CMK (cell line): ENCODE results near the gene ARFGEF3.

Experiments used
- DNase-seq: peaks from one replicate; pipeline ENCODE4 v3.0.0-alpha.2; 2010; ENCODE audit warnings: low read depth

ARFGEF3 gene

DNA sequence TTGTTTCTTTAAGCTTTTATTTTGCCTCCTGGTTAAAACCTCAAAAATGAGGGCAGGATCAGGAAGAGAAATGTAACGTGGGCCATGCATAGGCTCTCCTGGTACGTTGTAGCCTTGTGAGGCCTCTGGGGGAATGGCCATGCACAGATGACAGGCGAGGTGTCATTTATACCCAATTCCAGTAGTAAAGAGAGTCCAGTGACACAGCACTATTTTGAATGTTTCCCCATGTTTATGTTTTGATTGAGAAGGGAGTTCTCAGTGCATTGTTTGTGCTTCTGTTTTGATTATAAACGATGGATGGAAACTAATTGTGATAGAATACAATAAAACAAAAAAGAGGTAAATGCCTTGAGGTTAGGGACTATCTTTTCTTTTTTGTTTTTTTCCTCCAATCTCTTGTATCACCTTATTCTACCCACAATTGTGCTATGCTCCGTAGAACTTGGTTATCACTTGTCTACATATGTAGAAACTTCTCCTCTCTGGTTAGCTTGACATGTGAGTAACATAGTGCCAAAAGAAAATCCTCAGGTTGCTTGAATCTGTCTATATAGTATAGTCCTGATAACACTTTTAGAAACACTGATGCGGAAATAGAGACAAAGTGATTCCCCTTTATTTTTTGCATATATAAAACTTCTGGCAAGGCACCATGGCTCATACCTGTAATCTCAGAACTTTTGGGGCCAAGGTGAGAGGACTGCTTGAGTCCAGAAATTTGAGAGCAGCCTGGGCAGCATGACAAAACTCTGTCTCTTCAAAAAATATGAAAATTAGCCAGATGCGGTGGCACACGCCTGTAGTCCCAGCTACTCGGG lies 209.1 kb downstream of the ARFGEF3 start:
- no peak for DNase-seq

DNA sequence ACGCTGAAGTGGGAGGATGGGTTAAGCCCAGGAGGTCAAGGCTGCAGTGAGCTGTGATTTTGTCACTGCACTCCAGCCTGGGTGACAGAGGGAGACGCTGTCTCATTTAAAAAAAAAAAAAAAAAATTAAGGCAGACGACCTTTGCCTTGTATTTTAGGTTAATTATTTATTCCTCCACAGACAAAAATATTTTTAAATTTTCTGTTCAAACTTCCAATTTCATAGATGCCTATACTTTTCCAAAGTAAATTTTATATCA lies 209.6 kb downstream of the ARFGEF3 start:
- no peak for DNase-seq

DNA sequence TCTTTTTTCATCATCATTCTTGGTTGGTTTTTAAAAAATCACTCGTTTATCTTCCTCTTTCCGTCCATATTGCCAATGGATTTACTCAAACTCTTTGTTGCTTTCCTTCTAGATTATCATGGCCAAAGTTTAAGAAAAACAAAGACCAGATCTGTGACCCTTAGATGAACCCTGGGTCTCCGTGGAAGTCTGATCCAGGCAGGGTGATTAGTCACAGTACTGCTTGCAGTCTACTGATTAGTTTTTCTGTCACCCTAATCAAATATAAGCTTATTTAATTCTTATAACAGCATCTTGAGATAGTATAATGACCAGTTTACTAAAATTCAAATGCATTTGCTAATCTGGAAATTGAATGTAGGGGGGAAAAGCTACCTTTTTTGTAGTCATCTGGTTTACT lies 210.0 kb downstream of the ARFGEF3 start:
- no peak for DNase-seq

DNA sequence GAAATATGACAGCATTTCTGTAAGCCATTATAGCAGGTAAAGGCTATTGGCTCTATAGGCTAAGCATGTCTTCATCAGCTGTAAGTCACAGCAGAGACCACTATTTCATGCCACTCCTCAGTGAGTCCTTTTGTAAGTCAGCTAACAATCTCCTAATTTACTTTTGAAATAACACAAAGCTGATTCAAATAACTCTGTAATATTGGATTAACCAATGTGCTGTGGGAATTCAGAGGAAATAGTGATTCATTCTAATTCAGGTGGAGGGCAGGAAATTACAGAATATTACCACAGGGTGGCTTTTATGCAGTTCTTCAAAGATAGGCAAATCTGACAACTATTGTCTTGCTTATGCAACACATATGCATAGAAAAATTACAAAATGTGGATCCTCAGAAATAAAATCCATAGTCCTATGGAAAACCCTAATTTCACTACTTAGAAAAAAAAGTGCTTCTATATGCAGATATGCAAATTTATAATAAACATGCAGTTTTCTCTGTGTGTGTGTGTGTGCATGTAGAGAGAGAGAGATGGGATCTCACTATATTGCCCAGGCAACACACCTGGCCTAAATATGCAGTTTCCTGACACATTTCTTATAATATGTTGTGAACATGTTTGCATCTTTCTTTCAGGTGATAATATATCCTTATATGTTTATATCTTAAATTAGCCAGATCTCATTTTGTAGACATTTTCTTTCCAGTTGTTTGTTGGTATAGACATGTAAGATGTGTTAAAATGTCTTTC lies 211.1 kb downstream of the ARFGEF3 start:
- no peak for DNase-seq

DNA sequence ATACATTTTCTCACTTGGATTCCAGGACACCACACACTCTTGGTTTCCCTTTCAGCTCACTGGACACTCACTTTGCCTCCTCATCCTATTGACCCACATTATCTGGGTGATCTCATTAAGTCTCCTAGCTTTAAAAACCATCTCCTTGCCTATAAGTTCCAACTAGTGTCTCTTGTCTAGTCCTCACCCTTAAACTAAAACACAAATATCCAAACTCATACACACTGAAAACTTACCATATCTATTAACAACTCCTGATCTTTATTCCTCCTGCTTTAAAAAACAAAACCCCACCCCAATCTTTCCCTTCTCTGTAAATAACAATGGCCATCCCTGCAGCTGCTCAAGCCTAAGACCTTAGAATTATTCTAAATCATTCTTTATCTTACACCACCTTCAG lies 212.5 kb downstream of the ARFGEF3 start:
- no peak for DNase-seq

DNA sequence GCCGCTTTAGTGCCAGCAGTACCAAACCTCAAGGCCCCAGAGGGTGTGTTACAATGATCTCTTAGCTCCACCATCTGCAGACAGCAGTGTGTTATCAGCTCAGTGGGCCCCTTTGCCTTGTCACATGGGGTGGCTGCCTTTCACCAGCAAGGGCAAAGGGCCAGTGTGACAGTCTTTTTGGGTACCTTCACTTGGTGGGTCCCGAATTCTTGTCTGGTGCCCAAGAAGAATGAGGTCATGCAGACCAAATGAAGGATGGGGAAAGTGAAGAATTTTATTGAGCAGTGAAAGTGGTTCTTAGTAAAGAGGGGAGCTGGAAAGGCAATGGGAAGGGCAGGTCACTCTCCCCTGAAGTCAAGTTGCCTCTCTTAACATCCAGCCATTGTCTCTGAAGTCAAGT lies 213.1 kb downstream of the ARFGEF3 start:
- no peak for DNase-seq

DNA sequence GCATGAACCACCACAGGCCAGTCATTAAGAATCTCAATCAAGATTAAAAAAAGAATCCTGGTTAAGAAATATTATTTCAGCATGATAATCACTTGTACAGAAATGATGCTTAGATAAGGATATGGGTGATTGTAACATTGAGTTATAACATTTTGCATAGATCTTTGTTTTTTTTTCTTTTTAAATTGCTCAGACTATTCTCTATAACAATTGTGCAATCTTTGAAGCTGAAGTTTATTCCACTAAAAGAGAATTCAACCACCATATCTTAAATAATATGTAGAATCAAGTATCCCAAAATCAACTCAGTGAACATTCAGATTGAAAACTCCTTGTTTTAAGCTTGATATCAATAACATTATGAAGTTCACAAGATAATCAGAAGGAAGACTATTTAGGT lies 215.3 kb downstream of the ARFGEF3 start:
- no peak for DNase-seq

DNA sequence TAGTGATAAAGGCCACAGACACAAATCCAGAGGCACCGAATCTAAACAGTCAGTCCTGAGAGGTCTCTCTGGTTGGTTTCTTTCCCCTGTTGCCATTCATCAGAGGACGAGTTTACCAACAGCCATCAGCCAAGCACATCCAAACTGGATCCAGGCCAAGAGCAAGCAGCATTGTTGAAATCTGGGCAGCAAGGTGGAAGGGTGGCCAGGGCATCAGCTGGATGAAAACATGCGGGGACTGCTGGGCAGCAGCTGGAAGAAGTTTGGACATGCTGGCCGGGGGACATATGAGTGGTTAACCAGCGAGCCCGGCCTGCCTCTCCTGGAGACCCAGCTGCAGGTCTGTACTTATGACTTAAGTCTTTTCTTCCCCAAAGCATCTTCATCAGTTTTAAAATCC lies 216.1 kb downstream of the ARFGEF3 start, which contains the start of gene SMIM28:
TSS of gene SMIM28 (plus strand) at position 62 of the 400 bp plus-strand sequence. CDS start at position 230, 168 bp downstream.
- DNase-seq = no peak

DNA sequence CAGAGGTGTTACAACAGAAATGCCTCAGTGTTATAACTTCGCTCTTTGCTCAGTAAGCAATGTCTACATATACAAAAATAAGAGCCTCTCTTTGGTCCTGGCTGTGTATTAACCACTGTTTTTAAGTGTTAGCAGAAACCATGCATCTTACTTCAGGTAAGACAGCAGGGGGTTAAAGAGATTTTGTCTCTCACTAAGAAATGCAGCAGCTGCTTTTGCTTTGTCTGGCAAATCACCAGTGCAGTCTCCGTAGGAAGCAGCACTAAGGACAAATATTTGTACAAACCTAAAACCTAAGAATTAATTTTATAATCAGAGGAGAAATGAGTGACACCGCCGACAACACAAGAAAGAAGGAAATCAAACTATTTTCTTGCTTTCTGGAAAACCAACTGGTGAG lies 216.7 kb downstream of the ARFGEF3 start:
- no peak for DNase-seq

DNA sequence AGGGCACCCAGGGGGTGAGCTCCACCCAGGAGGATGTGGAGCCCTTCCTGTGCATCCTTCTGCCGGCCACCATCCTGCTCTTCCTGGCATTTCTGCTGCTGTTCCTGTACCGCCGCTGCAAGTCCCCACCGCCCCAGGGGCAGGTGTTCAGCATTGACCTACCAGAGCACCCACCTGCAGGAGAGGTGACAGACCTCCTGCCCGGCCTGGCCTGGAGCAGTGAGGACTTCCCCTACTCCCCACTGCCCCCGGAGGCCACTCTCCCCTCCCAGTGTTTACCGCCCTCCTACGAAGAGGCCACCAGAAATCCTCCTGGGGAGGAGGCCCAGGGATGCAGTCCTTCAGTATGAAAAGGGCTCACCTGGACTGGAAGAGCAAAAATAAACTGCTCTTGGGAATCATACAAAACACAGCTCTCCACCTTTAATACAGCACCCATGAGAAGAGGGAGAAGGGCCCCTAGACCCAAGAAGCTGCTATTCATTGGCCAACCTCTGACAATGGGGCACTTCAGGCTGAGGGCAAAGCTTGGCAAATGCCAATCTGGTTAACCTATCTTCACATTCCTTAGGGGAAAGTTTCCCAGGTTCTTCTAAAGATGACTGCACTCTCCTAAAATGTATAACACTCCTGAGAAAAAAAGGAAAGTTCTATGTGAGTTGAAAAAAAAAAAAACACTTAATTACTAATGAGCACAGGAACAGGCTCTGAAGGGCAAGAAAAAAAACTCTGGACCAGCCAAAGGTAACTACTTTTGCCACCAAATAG lies 220.9 kb downstream of the ARFGEF3 start:
- DNase-seq = no peak

DNA sequence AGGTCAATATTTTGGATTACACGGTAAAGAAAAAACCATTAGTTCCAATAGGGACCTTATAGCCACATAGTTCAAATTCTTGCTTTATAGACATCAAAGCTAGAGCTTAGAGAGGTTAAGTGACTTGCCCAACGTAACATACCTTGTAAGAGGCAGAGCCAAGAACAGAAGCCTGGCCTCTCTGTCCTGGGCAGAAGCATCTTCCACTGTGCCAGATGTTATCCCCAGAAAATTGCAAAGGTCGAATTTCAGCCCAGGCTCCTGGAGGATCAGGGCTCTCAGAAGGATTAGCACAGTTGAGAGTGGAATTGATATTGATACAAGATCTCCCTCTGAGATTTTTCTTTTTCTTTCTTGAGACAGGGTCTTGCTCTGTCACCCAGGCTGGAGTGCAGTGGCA lies 222.0 kb downstream of the ARFGEF3 start:
- no peak for DNase-seq

DNA sequence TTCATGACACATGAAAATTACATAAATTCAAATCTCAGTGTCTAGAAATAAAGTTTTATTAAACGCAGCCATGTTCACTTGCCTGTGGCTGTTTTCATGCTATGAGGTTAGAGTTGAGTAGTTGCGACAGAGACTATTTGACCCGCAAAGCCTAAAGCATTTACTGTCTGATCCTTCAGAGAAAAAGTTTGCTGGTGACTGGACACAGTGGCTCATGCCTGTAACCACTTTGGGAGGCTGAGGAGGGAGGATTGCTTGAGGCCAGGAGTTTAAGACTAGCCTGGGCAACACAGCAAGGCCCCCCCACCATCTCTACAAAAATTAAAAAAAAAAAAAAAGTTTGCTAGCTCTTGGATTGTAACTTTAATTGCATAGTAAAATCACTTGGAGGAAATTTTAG lies 225.2 kb downstream of the ARFGEF3 start:
- no peak for DNase-seq

DNA sequence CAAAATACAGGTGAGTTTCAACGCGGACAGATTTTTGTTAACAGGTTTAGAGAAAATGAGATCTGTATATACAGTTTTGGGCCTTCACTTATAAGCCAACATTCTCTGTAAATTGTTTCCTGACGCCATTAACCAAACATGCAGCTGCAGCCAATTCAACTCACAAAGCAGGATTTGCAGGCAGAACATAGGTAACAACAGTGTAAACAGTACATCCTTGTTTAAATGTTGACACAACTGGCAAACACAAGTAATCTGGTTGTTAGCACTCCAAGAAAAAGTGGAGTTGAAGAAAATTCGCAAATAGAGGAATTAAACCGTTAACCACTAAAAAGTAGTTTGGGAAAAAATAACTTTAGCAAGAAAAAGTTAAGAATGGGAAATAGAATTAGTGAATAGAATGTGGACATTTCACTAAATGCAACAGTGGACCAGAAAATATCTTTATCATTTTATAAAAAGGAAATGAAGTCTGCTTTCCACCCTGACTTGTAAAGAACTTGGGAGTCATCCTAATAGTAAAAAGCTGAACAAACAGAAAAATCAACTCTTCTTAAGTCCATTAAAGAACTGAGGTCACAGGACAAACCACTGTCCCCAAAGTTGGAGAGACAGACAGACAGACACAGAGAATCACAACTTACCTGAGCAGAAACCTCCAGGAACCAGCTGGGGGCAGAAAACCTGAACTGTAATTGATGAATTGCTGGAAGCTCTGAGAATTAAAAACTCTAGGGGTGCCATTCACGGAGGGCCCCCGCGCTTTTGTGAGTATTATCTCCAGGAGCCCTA lies 226.0 kb downstream of the ARFGEF3 start:
- no peak for DNase-seq

DNA sequence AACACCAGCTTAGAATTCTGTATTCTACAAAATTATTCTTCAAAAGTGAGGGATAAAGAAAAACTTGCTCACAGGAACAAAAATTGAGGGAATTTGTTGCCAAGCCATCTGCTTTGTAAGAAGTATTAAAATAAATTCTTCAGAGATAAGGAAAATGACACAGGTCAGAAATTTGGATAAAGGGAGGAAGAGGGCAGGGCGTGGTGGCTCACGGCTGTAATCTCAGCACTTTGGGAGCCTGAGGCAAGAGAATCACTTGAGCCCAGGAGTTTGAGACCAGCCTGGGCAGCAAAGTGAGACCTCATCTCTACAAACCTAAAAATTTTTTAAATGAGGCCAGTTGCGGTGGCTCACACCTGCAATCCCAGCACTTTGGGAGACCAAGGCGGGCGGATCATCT lies 227.8 kb downstream of the ARFGEF3 start:
- no peak for DNase-seq
